GM12872 (cell line): ENCODE measurements around the gene MRGPRD.

Experiments used
- CTCF ChIP-seq: IDR thresholded peaks from 3 replicates; pipeline ENCODE4 v1.5.1; 2011; ENCODE audit warnings: low read depth, mild to moderate bottlenecking, low read length, moderate library complexity; ENCODE audit not compliant: insufficient read depth

MRGPRD gene

GRCh38 chr11:69010361-69010891 is 29.6 kb upstream of the MRGPRD start:
- no peak for TF ChIP-seq CTCF

GRCh38 chr11:69009441-69010211 is 28.8 kb upstream of the MRGPRD start:
- no peak for TF ChIP-seq CTCF

GRCh38 chr11:69008737-69009440 is 28.1 kb upstream of the MRGPRD start:
- TF ChIP-seq CTCF: no peak

GRCh38 chr11:69007975-69008381 is 27.2 kb upstream of the MRGPRD start:
- TF ChIP-seq CTCF: no peak

GRCh38 chr11:69006816-69007215 is 26.0 kb upstream of the MRGPRD start:
- TF ChIP-seq CTCF: no peak

GRCh38 chr11:69005631-69006368 is 25.0 kb upstream of the MRGPRD start:
- no peak for TF ChIP-seq CTCF

- no peak for TF ChIP-seq CTCF
These were observed 24.4 kb upstream of the MRGPRD start for GRCh38 chr11:69005183-69005630.
